Activated naive CD8-positive, alpha-beta T cell treated with anti-CD3 and anti-CD28 coated beads, Interleukin-2, amount 50 U/mL, for 24 hours (primary cell): ENCODE results near the gene MOB2.

Experiments
- ATAC-seq: fragments of 150-1000 bp; cut with Tn5 transposase; one replicate; pipeline ENCODE4 v1.10.0; 2021
- DNase-seq: peaks from one replicate; pipeline ENCODE4 v3.0.0; 2021
- H3K27ac Mint-ChIP-seq: one replicate; pipeline ENCODE4 v1.8.0; 2021; ENCODE audit warnings: mild to moderate bottlenecking, mixed read lengths
- H3K27me3 Mint-ChIP-seq: one replicate; pipeline ENCODE4 v1.8.0; 2021; ENCODE audit warnings: mixed read lengths
- H3K36me3 Mint-ChIP-seq: one replicate; pipeline ENCODE4 v1.8.0; 2021; ENCODE audit warnings: low read depth, mixed read lengths
- H3K4me1 Mint-ChIP-seq: one replicate; pipeline ENCODE4 v1.8.0; 2021; ENCODE audit warnings: mixed read lengths
- H3K4me3 Mint-ChIP-seq: one replicate; pipeline ENCODE4 v1.8.0; 2021; ENCODE audit warnings: mild to moderate bottlenecking, moderate library complexity, mixed read lengths
- H3K9me3 Mint-ChIP-seq: one replicate; pipeline ENCODE4 v1.8.0; 2021; ENCODE audit warnings: mixed read lengths

The MOB2 gene

DNA sequence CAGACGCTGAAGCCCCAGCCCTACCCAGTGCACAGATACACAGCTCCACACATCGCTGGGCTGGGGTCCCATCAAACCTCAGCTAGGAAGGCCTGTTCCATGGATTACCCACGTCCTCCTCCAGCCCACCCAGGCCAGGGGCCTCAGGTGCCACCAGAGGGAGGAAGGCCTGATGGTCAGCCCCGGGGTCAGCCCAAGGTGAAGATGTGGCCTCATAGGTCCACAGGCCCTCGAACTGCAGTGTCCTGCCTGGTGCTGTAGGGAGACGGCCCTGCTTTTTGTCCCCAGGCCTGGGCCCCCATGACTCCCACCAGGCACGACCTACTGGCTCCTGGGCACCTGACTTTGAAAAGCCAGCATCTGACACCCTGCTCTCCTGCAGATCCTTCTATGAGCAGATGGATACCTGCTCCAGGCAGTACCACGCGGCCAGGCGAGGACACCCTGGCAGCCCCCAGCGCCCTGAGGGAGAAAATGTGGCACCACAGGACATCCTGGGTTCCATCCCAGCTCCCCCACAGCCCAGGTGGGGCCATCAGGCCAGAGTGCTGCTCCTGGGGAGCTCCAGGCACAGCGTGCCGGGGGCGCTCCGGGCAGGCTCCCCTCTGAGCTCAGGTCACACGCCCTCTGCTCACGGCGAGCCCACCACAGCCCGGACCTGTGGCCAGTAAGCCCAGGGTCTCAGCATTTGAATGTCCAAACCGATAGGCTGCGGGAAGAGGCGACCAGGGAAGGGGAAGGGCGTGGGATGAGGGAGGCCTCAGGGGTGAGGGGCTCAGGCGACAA, 15.8 kb upstream of the MOB2 start:
- H3K4me3 Mint-ChIP-seq: no peak overlapping the region
- no peaks in the 10 kb centered on the region for H3K27me3 Mint-ChIP-seq
- H3K4me1 Mint-ChIP-seq: peaks cover 18% of the 10 kb centered on the region
- peaks cover 12% of the 10 kb centered on the region for H3K36me3 Mint-ChIP-seq
- peaks cover 4% of the 10 kb centered on the region for H3K9me3 Mint-ChIP-seq
- ATAC-seq (no peak), DNase-seq (no peak)
- H3K27ac Mint-ChIP-seq: no peak overlapping the region

GRCh38 chr11:1501421-1502167, 15.0 kb upstream of the MOB2 start:
- no peak for DNase-seq
- no peak for ATAC-seq
- Mint-ChIP-seq H3K4me1 (peaks cover 26% of the 10 kb centered on the region), H3K9me3 (peaks cover 4% of the 10 kb centered on the region), H3K27ac (no peak overlapping the region), H3K36me3 (peaks cover 13% of the 10 kb centered on the region), H3K27me3 (no peaks in the 10 kb centered on the region), H3K4me3 (no peak overlapping the region)

DNA sequence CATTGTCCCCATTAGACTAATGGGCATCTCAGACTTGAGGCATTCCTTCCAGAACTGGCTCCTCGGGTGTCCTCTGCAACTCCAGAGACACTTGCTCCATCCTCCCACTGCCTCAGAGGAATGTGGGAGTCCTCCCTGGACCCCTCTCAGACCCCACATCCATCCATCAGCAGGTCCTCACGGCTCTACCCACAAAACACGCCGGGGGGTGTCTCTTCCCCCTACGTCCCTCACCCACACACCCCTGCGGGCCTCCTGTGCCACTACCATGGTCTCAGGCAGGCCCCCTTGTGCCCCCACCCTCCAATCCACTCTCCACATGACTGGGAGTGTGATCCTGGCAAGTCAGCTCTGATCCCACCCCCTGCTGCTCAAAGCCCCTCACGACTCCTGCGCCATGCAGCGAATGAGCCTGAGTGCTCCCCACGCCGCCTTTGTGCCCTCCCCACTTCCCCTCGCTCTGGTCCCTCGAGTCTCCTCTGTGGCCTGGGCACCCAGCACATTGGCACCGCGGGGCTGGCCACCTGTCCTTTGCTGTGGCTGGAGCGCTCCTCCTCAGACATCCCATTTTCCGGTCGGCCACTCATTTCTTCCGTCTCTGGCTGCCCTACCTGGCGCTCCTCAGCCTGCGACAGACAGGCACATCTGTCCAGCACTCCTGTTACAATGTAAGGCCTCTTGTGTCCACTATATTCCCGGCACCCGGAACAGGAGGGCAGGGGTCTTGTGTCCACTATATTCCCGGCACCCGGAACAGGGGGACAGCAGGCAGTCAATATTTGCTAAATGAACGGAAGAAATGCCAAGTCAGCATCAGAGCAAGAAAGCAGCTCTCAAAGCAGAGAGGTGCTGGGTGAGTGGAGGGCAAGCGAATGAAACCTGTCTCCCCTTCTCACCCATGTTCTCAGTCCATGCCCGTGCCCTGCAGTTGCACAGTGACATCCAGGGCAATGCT, 14.2 kb upstream of the MOB2 start:
- peaks cover 16% of the 10 kb centered on the region for H3K36me3 Mint-ChIP-seq
- ATAC-seq: no peak
- no peak for DNase-seq
- H3K9me3 Mint-ChIP-seq: peaks cover 4% of the 10 kb centered on the region
- no peaks in the 10 kb centered on the region for H3K27me3 Mint-ChIP-seq
- H3K4me1 Mint-ChIP-seq: peaks cover 26% of the 10 kb centered on the region
- H3K4me3 Mint-ChIP-seq: no peak overlapping the region
- H3K27ac Mint-ChIP-seq: no peak overlapping the region

- peaks cover 4% of the 10 kb centered on the region for H3K9me3 Mint-ChIP-seq
- peaks cover 26% of the 10 kb centered on the region for H3K4me1 Mint-ChIP-seq
- H3K36me3 Mint-ChIP-seq: peaks cover 16% of the 10 kb centered on the region
- ATAC-seq (no peak), DNase-seq (no peak)
- no peak overlapping the region for H3K27ac Mint-ChIP-seq
- no peaks in the 10 kb centered on the region for H3K27me3 Mint-ChIP-seq
- no peak overlapping the region for H3K4me3 Mint-ChIP-seq
These were observed 13.3 kb upstream of the MOB2 start for GRCh38 chr11:1499899-1500298.

DNA sequence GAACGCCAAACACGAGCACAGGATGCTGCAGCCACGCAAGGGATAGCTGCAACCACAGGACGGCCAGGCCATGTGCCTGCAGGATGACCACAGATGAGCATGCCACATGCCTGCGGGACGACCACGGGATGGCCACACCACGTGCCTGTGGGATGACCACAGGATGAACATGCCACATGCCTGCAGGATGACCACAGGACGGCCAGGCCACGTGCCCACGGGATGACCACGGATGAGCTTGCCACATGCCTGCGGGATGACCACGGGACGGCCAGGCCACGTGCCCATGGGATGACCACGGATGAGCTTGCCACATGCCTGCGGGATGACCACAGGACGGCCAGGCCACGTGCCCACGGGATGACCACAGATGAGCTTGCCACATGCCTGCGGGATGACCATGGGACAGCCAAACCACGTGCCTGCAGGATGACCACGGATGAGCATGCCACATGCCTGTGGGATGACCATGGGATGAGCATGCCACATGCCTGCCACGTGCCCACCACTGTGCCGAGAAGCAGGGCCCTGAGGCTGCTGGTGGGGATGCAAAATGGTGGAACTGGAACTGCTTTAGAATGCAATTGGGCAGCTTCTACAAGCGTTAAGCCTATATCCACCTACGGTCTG, 12.8 kb upstream of the MOB2 start:
- no peaks in the 10 kb centered on the region for H3K27me3 Mint-ChIP-seq
- ATAC-seq (no peak), DNase-seq (no peak)
- peaks cover 4% of the 10 kb centered on the region for H3K9me3 Mint-ChIP-seq
- peak overlapping the region; percentile 10 for H3K27ac Mint-ChIP-seq
- peaks cover 16% of the 10 kb centered on the region for H3K36me3 Mint-ChIP-seq
- H3K4me1 Mint-ChIP-seq: peaks cover 26% of the 10 kb centered on the region
- no peak overlapping the region for H3K4me3 Mint-ChIP-seq

GRCh38 chr11:1498262-1498661, 11.7 kb upstream of the MOB2 start:
- Mint-ChIP-seq H3K27ac (no peak overlapping the region), H3K9me3 (peaks cover 4% of the 10 kb centered on the region), H3K4me1 (peaks cover 33% of the 10 kb centered on the region), H3K36me3 (peaks cover 18% of the 10 kb centered on the region), H3K4me3 (no peak overlapping the region), H3K27me3 (no peaks in the 10 kb centered on the region)
- DNase-seq (no peak), ATAC-seq (no peak)

DNA sequence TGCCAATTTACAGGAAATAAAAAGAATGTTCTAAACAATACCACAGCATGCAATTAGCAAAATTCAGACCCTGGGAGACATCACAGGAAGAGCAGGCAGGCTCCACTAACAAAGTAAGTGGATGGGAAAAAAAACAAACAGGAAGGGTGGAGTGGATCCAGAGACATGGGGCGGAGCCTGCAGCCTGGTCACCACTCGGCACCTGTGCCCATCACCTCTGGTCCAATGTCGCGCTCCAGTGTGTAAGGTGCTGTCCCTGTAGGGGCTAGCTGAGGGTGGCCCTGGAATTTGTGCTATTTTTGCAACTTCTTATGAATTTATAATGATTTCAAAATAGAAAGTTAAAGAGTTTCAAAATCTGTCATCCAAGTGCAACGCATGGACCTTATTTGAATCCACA, 11.0 kb upstream of the MOB2 start:
- Mint-ChIP-seq H3K4me3 (no peak overlapping the region), H3K4me1 (peaks cover 36% of the 10 kb centered on the region), H3K27ac (no peak overlapping the region), H3K9me3 (peaks cover 4% of the 10 kb centered on the region), H3K36me3 (peaks cover 18% of the 10 kb centered on the region), H3K27me3 (no peaks in the 10 kb centered on the region)
- no peak for ATAC-seq
- DNase-seq: no peak

- ATAC-seq (no peak), DNase-seq (no peak)
- peaks cover 4% of the 10 kb centered on the region for H3K9me3 Mint-ChIP-seq
- H3K27me3 Mint-ChIP-seq: no peaks in the 10 kb centered on the region
- no peak overlapping the region for H3K27ac Mint-ChIP-seq
- no peak overlapping the region for H3K4me3 Mint-ChIP-seq
- H3K4me1 Mint-ChIP-seq: peaks cover 42% of the 10 kb centered on the region
- peaks cover 18% of the 10 kb centered on the region for H3K36me3 Mint-ChIP-seq
These were observed 10.1 kb upstream of the MOB2 start for GRCh38 chr11:1496761-1497095.

GRCh38 chr11:1496091-1496760, 9.6 kb upstream of the MOB2 start:
- no peak for ATAC-seq
- Mint-ChIP-seq H3K4me1 (peaks cover 42% of the 10 kb centered on the region), H3K4me3 (no peak overlapping the region), H3K27me3 (no peaks in the 10 kb centered on the region), H3K36me3 (peaks cover 18% of the 10 kb centered on the region), H3K9me3 (peaks cover 4% of the 10 kb centered on the region), H3K27ac (no peak overlapping the region)
- no peak for DNase-seq

DNA sequence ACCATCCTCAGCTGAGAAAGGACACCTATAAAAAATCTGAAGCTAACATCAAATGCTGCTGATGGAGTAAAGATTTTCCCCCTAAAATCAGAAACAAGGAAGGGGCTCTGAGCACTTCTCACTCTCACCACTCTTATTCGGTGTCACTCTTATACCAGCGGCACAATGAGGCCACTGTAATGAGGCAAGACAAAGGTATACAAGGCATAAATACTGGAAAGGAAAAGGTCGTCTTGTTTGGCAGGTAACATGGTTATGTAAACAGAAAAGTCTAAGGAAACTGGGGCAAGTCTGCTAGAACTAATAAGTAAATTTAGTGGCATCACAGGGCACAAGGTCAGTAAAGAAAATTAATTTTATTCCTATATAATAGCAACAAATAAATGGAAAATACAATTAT, 8.1 kb upstream of the MOB2 start:
- no peaks in the 10 kb centered on the region for H3K27me3 Mint-ChIP-seq
- DNase-seq: no peak
- H3K36me3 Mint-ChIP-seq: peaks cover 14% of the 10 kb centered on the region
- no peak for ATAC-seq
- H3K4me1 Mint-ChIP-seq: peaks cover 42% of the 10 kb centered on the region
- no peak overlapping the region for H3K27ac Mint-ChIP-seq
- H3K4me3 Mint-ChIP-seq: no peak overlapping the region
- H3K9me3 Mint-ChIP-seq: peaks cover 4% of the 10 kb centered on the region

GRCh38 chr11:1493650-1494244, 7.2 kb upstream of the MOB2 start:
- Mint-ChIP-seq H3K9me3 (no peaks in the 10 kb centered on the region), H3K36me3 (peaks cover 9% of the 10 kb centered on the region), H3K4me3 (no peak overlapping the region), H3K27ac (no peak overlapping the region), H3K4me1 (peaks cover 41% of the 10 kb centered on the region), H3K27me3 (no peaks in the 10 kb centered on the region)
- ATAC-seq (no peak), DNase-seq (no peak)

DNA sequence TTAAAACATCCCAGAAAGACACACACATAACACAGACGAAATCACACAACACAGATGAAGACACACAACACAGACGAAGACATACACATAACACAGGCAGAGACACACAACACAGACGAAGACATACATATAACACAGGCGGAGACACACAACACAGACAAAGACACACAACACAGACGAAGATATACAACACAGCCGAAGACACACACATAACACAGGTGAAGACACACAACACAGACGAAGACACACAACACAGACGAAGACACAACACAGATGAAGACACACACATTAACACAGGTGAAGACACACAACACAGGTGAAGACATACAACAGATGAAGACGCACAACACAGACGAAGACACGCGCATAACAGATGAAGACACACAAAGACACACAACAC, 4.8 kb upstream of the MOB2 start:
- H3K27me3 Mint-ChIP-seq: no peaks in the 10 kb centered on the region
- peaks cover 5% of the 10 kb centered on the region for H3K36me3 Mint-ChIP-seq
- DNase-seq: no peak
- no peak for ATAC-seq
- H3K27ac Mint-ChIP-seq: no peak overlapping the region
- no peaks in the 10 kb centered on the region for H3K9me3 Mint-ChIP-seq
- H3K4me1 Mint-ChIP-seq: peaks cover 30% of the 10 kb centered on the region
- no peak overlapping the region for H3K4me3 Mint-ChIP-seq

DNA sequence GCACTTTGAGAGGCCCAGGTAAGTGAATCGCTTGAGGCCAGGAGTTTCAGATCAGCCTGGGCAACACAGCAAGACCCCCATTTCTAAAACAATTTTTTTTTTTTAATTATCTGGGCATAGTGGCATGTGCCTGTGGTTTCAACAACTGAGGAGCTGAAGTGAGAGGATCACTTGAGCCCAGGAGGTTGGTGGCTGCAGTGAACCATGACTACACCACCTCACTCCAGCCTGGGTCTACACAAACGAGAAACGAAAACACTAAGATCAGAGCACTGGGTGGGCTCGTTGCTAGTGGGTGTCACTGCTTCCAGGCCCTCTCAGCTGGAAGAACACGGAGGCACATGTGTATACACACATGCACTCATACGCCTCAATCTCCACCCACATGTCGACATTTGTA, 4.1 kb upstream of the MOB2 start:
- H3K4me3 Mint-ChIP-seq: no peak overlapping the region
- no peak for ATAC-seq
- H3K4me1 Mint-ChIP-seq: peaks cover 31% of the 10 kb centered on the region
- no peaks in the 10 kb centered on the region for H3K9me3 Mint-ChIP-seq
- no peaks in the 10 kb centered on the region for H3K27me3 Mint-ChIP-seq
- H3K27ac Mint-ChIP-seq: no peak overlapping the region
- H3K36me3 Mint-ChIP-seq: peaks cover 2% of the 10 kb centered on the region
- DNase-seq: no peak
